Fibroblast of skin of left quadriceps (primary cell): Measurements from ENCODE around the gene LASP1.
A peak's percentile ranks its signal among the peaks of the same experiment; 100 is the strongest.

Experiments used
- DNase-seq, 2 experiments: peaks; one replicate each; pipeline ENCODE4 v3.0.0-alpha.2; 2013; ENCODE audit warnings: low read depth in 2 of 2

Gene LASP1

DNA sequence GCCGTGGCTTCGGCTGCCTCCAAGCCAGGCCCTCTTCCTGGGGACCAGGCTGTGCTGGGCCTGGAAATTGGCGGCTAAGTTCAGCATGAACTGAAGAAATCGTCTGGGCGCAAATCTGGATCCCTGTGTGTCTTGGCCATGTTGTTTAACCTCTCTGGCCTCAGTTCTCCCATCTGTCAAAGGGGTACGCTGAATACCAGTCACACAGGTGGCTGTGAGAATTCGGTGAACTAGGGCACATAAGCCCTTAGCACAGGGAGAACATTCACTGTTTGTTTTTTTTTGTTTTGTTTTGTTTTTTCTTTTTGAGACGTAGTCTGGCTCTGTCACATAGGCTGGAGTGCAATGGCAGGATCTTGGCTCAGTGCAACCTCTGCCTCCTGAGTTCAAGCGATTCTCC is 19.0 kb downstream of the LASP1 start:
- no peak for DNase-seq

DNA sequence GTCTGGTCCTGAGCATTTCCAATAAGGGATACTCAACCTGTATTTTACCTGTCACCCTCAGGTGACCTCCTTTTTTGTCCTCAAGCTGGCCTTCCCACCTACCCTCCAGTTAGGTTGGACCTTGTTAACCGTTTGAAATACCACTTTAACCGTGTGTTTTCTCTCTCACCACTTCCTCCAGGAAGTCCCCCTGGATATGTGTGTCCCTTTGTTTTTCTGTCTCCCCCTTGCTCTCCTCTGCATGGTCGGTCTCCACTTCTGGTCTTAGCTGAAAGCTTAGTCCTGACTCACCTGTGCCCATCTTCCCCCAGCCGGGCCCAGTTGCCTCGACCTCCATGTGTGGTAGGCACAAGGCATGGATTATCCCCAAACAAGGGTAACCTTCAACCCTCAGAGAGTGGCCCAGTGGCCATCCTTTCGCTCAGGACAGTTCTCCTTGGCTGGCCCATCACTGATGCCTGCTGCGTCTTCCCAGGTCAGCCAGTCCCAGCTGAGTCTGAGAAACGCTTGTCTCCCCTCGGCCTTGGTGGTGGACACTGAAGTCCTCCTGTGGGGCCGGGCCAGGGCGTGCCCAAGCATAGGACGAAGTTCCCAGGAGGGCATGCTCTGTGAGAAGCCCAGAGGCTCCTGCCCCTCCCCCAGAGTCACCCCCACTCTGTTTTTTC is 20.0 kb downstream of the LASP1 start:
- DNase-seq: no peak

DNA sequence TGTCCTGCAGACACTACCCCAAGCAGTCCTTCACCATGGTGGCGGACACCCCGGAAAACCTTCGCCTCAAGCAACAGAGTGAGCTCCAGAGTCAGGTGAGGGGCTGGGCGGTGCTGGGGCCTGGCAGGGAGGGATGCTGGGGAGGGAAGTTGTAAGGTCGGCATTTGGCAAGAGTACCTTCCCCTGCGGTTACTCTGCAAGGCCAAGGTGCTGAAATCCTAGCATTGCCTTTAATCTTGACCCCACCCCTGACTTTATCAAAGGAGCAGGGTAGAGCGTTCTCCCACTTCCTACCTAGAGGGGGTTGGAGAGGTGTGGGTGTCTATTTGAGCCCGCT is 20.5 kb downstream of the LASP1 start:
- no peak for DNase-seq

DNA sequence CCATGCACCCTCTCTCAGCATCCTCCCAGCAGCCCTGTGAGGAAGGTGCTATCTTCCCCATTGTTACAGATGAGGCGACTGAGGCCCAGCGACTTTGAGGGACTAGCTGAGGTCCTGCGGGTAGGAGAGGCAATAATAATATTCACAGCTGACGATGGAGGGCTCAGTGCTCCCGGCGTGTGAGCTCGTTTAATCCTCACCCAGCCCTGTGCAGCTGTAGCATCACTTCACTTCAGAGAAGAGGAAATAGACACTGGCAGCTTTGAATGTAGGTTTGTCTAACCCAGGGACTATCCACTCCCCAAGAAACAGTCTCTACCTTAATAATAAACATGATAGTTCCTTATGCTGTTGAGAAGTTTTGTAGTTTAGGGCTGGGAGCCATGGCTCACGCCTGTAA is 21.6 kb downstream of the LASP1 start:
- no peak for DNase-seq

DNA sequence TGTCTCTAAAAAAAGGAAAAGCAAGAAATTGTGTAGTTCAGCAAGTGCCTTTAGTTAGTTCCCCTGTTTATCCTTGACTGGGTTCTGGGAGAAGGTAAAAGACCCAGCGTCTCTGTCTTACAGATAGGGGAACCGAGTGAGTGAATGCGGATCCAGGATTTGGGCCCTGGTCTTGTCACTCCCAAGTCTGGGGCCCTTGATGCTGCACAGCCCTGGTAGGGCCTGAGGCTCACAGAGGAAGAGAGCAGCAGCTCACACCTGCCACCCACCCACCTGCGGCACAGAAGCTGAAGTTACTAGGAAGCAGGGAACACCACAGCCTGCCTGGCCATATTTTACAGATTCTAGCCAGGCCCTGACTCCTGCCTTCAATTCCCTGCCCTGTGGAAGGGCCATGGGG is 22.2 kb downstream of the LASP1 start:
- no peak for DNase-seq

DNA sequence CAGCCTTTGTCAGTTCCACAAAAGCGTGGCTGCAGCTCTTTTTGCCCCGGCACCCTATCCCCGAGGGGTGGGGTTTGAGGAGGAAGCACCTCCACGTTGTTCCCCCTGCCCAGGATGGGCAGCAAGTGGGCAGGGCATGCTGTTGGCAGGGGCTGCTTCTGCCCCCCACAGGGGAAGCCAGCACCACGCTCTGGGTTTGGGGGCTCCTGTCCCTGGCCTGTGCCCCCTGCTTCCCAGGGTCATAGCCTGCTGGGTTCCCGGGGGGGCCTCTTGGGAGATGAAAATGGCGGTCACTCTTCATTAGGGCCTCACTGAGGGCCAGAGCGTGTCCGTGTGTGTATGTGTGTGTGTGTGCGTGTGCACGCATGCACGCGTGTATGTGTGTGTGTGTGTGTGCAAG is 22.8 kb downstream of the LASP1 start:
- no peak for DNase-seq

DNA sequence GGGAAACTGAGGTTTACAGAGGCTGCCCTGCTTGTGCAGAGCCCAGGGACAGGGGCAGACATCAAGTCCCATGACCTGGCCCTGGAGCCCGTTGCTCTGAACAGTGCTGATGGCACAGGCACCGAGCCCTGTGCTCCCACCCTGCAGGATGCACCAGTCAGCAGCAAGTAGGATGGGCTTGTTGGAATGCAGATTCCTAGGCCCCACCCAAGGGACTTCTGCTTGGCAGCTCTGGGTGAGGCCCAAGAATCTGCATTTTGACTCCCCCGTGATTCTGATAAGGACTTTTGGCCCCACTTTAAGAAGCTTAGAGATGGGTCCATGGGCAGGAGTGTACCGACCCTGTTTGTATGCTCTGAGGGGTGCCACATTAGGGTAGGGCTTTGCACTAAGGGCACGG is 23.3 kb downstream of the LASP1 start:
- DNase-seq: no peak

DNA sequence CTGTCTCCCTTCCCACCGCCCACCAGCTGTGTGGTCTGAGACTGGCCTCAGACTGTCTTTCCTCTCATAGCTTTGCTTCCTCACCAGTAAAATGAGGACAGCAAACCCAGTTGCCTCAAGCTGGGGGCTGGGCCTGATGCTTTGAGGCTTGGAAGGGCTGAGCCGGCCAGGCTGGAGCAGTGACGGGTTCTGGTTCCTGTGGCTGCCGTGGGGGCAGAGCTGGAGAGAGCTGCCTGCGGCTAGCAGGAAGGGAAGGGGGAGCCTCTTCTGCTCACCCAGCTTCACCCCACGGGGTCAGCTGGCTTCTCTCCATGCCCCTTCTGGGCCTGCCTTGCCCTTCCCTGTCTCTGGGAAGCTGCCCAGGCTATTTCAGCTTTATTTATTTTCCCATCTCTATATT is 23.7 kb downstream of the LASP1 start:
- DNase-seq: no peak

DNA sequence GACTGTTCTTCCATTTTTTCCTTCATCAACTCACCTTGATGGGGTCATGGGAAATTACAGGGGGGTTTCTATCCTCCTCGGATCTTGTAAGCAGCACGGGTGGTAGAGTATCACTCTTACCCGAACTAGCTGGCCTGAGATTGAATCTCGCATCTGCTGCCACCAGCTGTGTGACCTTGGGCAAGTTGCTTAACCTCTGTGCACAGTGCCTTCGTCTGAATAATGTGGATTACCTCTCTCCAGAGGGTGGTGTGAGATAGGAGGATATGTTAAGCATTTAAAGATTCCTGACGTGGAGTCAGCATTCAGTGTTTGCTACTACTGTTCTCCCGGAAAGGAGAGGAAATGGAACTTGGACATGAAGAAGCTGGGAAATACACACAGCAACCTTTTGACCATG is 24.4 kb downstream of the LASP1 start:
- no peak for DNase-seq

DNA sequence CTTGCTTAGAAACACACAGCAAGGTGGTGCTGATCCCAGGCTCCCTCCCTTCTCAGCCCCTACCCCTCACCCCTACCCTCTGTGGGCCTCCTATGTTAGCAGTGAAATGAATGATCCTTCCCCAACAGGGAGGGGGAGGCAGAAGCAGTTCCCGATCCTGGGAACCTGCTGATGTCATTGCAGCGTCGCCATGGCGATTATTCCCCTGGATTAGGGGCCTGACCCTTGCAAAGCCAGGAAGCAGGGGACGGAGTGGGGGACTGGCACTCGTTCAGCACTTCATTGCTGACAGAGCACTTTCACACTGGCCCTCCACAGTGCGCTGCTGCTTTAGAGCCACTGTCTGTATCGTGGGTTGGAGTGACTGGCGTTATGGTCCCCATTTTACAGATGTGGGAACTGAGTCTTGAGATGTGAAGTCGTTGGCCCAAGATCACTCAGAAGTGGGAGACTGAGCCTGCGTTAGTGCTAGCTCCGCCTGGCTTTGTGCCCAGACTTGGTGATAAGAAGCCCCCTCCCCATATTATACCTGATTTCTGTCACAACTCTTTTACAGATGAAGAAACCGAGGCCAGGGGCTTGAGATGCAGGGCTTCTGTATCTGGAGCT is 26.6 kb downstream of the LASP1 start:
- DNase-seq: no peak

DNA sequence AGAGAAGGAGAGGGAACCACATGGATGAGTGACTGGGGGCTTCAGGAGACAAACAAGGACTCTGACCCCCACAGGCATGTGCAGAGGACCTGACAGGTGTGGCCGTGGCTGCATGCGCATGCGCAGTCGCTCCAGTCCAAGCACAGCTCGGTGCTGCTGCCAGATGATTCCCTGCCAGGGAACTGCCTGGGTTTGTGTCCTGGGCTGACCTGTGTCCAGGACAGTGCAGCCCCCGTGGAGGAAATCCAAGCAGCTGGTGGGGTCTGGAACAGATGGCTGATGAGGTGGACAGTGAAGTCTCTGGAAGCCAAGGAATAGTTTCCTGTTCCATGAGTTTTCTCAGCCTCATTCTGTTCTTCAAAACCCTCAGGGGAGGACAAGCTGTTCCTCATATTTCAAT is 27.3 kb downstream of the LASP1 start:
- DNase-seq: no peak

DNA sequence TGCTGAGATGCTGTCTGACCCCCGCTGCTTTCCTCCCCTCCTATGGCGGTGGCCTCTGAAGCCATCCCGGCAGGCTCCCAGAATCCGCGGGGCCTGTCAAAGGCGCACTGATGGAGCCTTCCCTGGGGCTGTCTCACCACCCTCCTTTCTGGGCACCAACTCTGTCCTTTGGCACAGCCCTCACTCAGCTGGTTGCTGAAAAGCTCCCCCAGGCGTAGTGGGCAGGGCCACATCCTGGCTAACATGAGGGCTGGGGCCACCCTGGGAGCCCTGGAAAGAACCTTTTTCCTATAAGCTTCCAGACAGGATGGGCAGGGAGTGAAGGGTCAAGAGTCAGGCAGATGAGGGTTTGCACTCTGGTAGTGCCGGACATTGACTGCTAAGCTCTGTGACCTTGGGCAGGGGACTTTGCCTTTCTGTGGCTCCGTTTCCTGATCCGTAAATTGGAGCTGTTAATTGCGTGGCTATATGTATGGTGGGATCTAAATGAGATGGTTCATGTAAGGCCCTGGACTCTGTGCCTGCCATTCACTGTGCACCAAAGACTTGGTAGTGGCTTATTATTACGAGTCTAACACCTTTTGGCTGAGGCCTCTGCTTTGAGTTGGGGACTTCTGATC is 27.9 kb downstream of the LASP1 start:
- DNase-seq: no peak

DNA sequence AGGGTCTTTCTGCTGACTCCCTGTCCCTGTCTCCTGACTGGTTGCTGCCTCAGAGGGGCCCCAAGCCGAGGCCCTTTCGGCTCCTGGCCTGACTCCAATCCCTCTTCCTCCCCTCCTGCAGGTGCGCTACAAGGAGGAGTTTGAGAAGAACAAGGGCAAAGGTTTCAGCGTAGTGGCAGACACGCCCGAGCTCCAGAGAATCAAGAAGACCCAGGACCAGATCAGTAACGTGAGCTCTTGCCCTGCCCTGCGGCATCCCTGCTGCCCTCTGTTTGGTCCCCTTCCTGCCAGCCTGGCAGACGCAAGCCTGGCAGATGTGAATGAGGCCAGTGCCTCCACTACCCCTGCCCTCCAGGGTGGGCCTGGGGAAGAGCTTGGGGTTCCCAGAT is 28.4 kb downstream of the LASP1 start:
- no peak for DNase-seq

DNA sequence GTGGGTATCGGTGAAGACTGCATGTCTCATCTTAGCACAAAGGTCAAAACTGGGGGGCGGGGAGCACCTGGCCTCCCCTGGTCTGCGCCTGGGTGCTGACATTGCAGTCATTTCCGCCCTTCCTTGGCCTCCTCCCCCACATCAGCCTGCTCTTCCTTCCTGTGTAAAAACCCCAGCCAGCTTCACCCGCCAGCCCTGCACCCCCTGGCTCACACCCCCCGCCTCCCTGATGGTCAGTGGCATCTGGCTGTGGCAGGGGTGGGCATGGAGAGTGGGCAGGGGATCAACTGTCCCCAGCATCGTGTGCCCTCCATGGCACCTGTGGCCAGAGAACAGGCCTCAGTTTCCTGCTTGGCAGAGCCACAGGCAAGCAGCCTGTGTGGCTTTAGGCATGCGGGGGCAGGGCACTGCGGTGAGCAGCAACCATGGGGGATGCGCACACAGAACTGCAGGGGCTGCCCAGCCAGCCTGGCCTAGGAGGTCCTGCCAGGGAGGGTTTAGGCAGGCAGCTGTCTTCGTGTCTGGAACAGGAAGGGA is 29.0 kb downstream of the LASP1 start:
- no peak for DNase-seq

DNA sequence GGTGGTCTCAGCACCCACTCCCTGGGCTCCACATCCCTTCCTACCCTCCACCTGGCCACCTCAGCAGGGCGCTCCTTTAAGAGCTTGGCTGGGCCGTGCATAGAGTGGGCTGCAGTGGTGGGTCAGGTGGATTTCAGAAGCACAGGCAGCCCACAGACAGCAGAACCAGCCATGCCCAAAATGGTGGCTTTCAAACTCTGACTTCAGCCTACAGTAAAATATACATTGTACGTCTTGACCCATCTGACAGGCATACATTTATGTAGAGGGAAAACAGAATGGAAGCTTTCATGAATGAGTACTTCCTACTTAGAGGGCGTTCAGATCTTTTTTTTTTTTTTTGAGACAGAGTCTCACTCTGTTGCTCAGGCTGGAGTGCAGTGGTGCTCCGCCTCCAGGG is 29.6 kb downstream of the LASP1 start:
- no peak for DNase-seq

DNA sequence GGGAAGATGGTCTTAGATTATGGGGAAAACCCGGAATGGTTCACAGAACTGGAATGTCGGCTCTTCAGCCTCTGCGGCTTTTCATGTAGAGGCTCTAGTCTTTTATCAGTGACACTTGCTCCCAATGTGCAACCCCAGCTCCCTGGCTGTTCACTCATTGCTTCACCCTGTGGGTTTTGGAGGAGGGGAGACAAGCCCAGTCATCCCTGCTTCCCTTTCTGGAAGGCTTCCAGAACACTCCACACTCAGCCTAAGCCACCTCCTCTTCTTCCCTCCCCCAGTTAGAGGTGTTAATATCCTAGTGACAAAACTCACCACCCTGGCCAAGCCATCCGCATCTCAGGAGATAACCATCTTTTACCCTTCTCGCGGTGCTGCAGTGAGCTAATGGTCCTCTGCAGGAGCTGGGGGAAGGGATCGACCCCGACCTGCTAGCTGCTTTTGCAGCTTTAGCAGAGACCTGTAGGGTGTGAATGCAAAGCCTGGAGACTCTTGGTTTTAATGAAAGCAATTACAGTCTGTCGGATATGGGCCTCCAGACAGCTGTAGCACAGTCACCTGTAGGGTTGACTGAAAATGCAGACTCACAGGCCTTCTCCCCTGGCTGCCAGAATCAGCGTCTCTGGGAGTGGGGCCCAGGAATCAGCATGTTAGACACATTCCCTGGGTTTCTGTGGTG is 31.3 kb downstream of the LASP1 start:
- DNase-seq: peak; percentile 93 to 94

DNA sequence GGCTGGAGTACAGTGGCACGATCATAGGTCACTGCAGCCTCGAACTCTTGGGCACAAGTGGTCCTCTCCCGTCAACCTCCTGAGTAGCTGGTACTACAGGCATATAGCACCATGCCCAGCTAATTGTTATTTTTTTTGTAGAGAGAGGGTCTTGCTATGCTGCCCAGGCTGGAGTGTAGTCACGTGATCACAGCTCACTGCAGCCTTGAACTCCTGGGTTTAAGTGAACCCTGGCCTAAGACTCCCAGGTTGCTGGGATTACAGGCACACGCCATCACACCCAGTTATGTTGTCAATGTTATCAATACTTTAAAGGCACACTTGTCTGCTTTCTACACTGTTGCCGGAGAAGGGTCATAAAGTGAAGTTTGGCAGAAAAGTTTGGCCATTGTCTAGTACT is 33.5 kb downstream of the LASP1 start:
- DNase-seq: no peak

DNA sequence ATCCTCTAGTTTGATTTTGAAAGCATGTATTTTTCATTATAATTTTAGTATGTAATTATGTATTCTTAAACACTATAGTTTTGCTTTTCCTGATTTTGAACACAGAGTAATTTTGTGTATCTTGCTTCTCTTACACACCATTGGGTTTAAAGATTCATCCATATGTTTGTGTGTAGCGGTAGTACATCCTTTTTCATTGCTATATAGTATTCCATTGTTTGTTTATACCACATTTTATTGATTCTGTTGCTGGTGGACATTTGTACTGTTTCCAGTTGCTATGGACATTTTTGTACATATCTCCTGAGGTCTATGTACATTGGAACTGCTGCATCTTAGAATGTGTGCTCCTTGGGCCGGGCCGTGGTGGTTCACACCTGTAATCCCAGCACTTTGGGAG is 35.0 kb downstream of the LASP1 start:
- no peak for DNase-seq

DNA sequence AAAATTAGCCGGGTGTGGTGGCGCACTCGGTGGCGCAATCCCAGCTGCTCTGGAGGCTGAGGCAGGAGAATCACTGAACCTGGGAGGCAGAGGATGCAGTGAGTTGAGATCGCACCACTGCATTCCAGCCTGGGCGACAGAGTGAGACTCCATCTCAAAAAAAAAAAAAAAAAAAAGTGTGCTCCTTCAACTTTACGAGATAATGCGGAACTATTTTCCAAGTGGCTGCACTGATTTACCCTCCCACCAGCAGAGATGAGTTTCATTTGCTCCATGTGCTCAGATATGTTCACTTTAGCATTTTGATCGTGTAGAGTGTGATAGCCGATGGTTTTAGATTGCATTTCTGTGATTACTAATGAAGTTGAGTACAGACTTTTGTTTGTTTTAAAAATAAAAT is 35.5 kb downstream of the LASP1 start:
- no peak for DNase-seq

DNA sequence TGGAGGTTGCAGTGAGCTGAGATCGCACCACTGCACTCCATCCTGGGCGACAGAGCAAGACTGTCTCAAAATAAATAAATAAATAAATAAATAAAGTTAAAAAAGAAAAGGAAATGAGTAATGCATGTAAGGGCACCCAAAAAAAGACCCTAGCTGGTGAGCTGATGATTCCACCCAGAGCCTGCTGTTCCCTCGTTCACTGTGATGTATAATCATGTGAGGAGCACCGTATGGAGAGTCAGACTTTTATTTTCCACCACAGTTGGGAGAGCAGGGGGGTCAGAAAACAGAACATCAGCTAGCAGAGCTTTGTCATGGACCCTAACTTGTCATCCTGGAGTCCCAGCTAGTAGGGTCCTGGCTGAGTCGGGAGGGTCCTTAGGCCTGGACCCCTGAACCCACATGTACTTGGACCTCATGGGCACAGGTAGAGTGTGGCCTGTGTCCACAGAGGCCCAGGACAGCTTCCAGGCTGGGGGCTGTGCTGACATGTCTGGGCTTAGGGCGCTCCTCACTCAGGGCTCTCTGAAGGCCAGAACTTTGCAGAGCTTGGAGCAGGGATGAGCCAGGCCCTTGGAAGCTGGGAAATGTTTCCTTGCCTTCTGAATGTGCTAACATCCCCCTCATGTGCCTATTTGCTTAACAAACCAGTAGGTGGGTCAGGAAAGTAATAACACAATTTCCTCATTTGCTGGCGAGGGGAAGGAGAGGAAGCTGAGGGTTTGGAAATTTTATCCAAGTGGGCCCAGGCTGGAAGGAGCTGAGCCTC is 36.8 kb downstream of the LASP1 start:
- no peak for DNase-seq

DNA sequence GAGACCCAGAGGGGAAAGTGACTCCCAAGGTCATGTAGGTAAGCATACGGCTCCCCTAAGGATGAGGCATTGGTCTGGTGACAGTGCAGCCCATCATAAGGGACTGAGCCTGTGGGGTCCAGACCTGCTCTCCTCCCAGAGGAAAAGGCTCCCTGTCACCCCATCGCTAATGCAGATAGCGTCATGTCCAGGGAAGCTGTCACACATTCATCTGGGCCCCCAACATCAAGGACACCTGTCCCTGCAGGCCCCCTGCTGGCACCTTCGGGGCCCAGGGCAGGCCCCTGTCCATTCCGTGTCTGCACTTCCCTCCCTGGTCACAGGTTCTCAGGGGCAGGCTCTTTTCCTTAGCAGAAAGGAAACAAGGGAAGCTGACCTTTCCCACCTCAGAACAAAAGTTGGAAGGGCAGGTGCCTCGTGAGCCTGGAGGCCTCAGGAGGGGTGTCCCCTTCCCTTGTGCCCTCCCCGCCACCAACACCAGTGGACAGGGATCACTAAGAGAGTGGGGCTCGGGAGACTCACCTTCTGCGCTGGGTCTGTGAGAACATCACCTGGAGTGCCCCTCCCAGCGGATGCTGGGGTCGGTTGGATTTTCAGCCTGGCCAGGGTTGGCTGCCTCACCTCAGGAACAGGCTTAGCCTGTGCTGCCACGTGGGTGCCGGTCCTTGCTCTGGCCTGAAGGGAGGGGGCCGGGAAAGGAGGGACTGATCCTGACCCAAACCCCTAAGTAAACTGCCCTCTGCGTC is 38.2 kb downstream of the LASP1 start:
- DNase-seq: no peak
